ENCODE results near the gene NINL. TPM values are rescaled to one million over a fixed set of nuclear protein-coding genes. Genes with fewer than 3 reads are reported as not detected.
"Not testable (repeated sequence)": the region's sequence is repeated elsewhere in the genome, so short reads cannot be mapped to it uniquely, and the experiment has no call there.

NINL gene
- 1 to 10 TPM; 1.4 to 8.3 (median 3.8) TPM for total RNA-seq
- 10 to 100 TPM in 1 of 2 donors, 1 to 10 TPM in 1; 1.3 to 17.9 TPM for polyA plus RNA-seq
- long read RNA-seq, donor 1, partial matches to known transcripts: 6 of 11 reads
- long read RNA-seq, donor 1, other reads (novel, unspliced or antisense): 5 of 11 reads
- long read RNA-seq, donor 2, partial matches to known transcripts: 3 of 5 reads
- long read RNA-seq, donor 2, other reads (novel, unspliced or antisense): 2 of 5 reads
- long read RNA-seq, donor 3, partial matches to known transcripts: 4 of 8 reads
- long read RNA-seq, donor 3, other reads (novel, unspliced or antisense): 4 of 8 reads

DNA sequence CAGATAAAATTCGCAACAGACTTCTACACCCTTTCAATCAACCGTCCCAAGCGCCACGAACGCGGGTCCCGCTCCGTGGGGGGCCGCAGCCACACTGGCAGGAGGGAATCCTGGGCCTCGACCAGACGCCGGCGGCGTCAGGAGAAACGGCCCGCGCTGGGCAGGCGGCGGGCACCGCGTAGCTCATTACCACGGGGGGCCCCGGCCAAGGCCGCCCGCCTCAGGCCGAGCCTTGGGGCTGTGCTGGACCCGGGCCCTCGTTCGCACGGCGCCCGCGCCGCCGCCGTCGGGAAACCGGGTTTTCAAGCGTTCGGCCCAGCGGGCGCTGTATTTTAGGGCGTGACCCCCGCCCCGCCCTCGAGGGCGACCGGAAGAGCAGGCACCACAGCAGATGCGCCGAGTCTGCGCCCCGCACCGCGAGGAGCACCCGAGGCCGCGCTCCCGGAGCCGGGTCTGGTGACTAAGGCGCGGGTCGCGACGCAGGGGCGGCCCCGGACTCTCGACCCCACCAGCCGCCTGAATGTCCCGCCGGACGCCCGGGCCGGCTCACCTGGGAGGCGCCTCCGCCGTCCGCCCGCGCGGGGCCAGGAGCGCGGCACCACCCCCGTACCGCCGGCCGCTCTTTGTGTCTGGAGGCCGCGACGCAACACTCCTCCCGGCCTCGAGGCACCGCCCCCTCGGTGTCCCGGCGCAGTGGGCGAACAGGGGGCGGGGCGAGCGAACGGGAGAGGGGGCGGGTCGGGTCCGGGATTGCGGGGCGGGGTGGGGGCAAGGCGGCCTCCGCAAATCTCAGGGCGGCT, at the start of gene NINL:
Gene NINL (minus strand): TSS at position 627 of the 800 bp plus-strand sequence. CDS start 58,944 bp downstream, outside the sequence.
- DNase-seq (peak; percentile 48 to 65), ATAC-seq (peak; percentile 70 to 93 (median 83))
- intact Hi-C loops (cut with DNase I): loop anchor here in 1 of 10 donors (10.0 kb wide), 1 partner anchor 50 kb away; no protein-coding TSS in a partner anchor
- H3K36me3 ChIP-seq: no peaks in the 10 kb centered on the region
- peak within 1 kb of the TSS; percentile 33 to 86 (median 64) for H3K4me3 ChIP-seq
- peaks cover 0 to 43% (median 29%) of the 10 kb centered on the region in 7 donors for H3K27me3 ChIP-seq
- peaks cover 0 to 14% (median 11%) of the 10 kb centered on the region in 9 donors for H3K4me1 ChIP-seq
- 1% methylated on average over 93 to 108 of the region's 108 CpGs for WGBS, 2 donors
- TF ChIP-seq, protein P1, sequence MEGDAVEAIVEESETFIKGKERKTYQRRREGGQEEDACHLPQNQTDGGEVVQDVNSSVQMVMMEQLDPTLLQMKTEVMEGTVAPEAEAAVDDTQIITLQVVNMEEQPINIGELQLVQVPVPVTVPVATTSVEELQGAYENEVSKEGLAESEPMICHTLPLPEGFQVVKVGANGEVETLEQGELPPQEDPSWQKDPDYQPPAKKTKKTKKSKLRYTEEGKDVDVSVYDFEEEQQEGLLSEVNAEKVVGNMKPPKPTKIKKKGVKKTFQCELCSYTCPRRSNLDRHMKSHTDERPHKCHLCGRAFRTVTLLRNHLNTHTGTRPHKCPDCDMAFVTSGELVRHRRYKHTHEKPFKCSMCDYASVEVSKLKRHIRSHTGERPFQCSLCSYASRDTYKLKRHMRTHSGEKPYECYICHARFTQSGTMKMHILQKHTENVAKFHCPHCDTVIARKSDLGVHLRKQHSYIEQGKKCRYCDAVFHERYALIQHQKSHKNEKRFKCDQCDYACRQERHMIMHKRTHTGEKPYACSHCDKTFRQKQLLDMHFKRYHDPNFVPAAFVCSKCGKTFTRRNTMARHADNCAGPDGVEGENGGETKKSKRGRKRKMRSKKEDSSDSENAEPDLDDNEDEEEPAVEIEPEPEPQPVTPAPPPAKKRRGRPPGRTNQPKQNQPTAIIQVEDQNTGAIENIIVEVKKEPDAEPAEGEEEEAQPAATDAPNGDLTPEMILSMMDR (IDR thresholded peaks at IDR 0.05): no peak
- H3K9me3 ChIP-seq: no peaks in the 10 kb centered on the region
- peak within 1 kb of the TSS in 6 of 10 donors; percentile 30 to 67 (median 50) for H3K27ac ChIP-seq

DNA sequence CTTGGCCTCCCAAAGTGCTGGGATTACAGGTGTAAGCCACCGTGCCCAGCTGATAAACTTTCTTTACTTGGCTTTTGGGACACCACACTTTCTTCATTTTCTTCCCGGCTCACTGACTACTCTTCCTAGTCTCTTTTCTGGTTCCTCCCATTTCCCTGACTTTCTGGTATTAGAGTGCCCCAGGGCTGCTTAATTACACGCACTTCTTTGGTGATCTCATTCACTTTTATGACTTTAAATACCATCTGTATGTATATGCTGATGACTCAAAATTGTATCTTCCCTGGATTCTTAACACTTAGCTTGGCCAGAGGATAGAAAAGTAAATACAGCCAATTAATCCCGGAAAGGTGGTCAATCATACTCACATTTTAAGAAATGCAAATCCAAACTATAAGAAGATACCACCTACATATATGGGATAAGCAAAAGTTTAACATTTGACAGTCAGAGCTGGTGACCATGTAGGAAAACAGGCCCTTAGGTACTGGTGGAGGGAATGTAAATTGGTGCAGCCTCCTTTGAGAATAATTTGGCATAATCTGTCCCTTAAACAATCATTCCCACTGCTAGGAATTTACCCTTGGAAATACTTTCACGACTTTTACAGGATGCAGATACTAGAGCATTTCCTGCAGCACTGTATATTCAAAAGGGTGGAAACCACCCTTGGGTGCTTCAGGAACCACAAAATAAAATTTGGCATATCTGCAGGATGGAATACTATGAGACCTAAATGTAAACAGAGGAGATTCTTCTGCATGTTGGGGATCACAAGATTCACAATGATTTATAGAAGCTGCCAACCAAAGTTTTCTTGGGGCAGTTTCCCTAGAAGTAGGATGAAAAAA, 47.8 kb upstream of the NINL start:
- peaks cover 0 to 17% (median 0%) of the 10 kb centered on the region in 11 donors for H3K9me3 ChIP-seq
- ATAC-seq (no peak), DNase-seq (no peak)
- WGBS, 2 donors: 77 to 84% methylated on average over 5 of the region's 5 CpGs
- no peaks in the 10 kb centered on the region for H3K4me1 ChIP-seq
- H3K27me3 ChIP-seq: no peaks in the 10 kb centered on the region
- intact Hi-C loops (cut with DNase I): loop anchor here in 2 of 10 donors (5.0 to 10.0 kb wide), 2 partner anchors 49 to 52 kb away; no protein-coding TSS in a partner anchor
- H3K27ac ChIP-seq: no peak overlapping the region
- H3K4me3 ChIP-seq: no peak overlapping the region
- TF ChIP-seq, protein P1 (IDR thresholded peaks at IDR 0.05): no peak
- H3K36me3 ChIP-seq: peaks cover 0 to 30% (median 0%) of the 10 kb centered on the region in 9 donors

DNA sequence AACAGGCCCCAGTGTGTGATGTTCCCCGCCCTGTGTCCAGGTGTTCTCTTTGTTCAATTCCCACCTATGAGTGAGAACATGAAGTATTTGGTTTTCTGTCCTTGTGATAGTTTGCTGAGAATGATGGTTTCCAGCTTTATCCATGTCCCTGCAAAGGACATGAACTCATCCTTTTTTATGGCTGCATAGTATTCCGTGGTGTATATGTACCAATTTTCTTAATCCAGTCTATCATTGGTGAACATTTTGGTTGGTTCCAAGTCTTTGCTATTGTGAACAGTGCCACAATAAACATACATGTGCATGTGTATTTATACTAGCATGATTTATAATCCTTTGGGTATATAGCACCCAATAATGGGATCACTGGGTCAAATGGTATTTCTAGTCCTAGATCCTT, 45.3 kb upstream of the NINL start:
- H3K9me3 ChIP-seq, H3K4me3 ChIP-seq, DNase-seq, ATAC-seq, H3K4me1 ChIP-seq, H3K27ac ChIP-seq, H3K27me3 ChIP-seq: not testable (repeated sequence)
- WGBS, 2 donors: 95% methylated on average over 2 of the region's 2 CpGs
- intact Hi-C loops (cut with DNase I): loop anchor here in 2 of 10 donors (5.0 to 10.0 kb wide), 2 partner anchors 52 to 54 kb away; no protein-coding TSS in a partner anchor
- peaks cover 0 to 16% (median 0%) of the 10 kb centered on the region in 9 donors for H3K36me3 ChIP-seq

DNA sequence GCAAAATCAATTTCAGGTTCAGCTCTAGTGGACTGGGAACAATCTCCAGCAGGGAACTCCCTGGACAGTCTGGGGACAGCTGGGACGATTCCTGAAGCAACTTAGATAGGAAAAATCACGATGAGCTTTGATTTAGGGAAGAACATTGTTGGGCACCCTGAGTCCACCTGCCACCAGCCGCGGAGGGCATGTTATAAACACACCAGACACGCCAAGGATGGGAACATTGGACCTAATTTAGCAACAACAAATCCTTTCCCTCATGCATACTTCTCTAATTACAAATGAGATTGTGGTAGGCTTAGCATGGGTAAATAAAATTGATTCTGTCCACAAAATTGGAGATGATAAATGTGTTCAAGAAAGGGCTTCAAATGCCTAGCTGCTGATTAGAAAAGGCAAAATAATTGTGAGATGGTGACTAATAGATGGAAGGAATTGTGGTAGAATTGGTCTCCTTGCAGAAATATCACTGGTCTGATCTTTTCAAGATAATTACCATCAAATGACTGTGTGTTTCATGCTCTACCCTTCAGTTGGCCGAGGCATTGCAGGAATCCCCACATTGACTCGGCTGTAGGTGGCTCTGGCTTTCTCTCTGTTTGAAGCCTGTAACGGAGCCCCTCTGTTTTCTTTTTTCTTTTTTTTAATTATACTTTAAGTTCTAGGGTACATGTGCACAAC, 44.6 kb upstream of the NINL start:
- intact Hi-C loops (cut with DNase I): loop anchor here in 2 of 10 donors (5.0 to 10.0 kb wide), 3 partner anchors 52 to 85 kb away; no protein-coding TSS in a partner anchor
- 91 to 94% methylated on average over 8 of the region's 8 CpGs for WGBS, 2 donors
- TF ChIP-seq, protein P1 (IDR thresholded peaks at IDR 0.05): no peak
- Histone ChIP-seq H3K9me3 (peaks cover 0 to 8% (median 0%) of the 10 kb centered on the region in 11 donors), H3K4me1 (peaks cover 0 to under 1% (median 0%) of the 10 kb centered on the region in 9 donors), H3K27ac (no peak overlapping the region), H3K36me3 (peaks cover 0 to 10% (median 0%) of the 10 kb centered on the region in 9 donors), H3K4me3 (no peak overlapping the region), H3K27me3 (no peaks in the 10 kb centered on the region)
- no peak for DNase-seq
- no peak for ATAC-seq

Data from heart right ventricle (tissue), 16 donors.